ENCODE data around the gene PTPRN2.

- no peak for TF ChIP-seq CTCF (conservative IDR thresholded peaks at IDR 0.05 in 1 of 2, IDR thresholded peaks at IDR 0.05 in 1 of 2; ENCODE audit: low read depth in 1 of 2, low read length in 2 of 2)
- TF ChIP-seq EZH2 (IDR thresholded peaks at IDR 0.05; ENCODE audit: low read length, missing control alignments), result no peak
These were observed 522.3 kb downstream of the PTPRN2 start for GRCh38 chr7:158065340-158065739.

Data from fibroblast of lung (primary cell).